Fibroblast of mammary gland (primary cell): ENCODE measurements around the gene HOXD9.
A peak's percentile ranks its signal among the peaks of the same experiment; 100 is the strongest.

Source experiments
- DNase-seq: peaks from one replicate; pipeline ENCODE4 v3.0.0-alpha.2; 2010; ENCODE audit warnings: low read depth
- H3K4me3 ChIP-seq: 2 replicates; pipeline ENCODE4 v1.5.1; 2011; ENCODE audit warnings: low read depth, mild to moderate bottlenecking, low read length, moderate library complexity; ENCODE audit not compliant: control insufficient read depth
- CTCF ChIP-seq: conservative IDR thresholded peaks from 2 replicates; pipeline ENCODE4 v1.5.1; 2011; ENCODE audit warnings: low read depth, low read length, inconsistent platforms; ENCODE audit not compliant: control insufficient read depth, insufficient read depth

Gene HOXD9

DNA sequence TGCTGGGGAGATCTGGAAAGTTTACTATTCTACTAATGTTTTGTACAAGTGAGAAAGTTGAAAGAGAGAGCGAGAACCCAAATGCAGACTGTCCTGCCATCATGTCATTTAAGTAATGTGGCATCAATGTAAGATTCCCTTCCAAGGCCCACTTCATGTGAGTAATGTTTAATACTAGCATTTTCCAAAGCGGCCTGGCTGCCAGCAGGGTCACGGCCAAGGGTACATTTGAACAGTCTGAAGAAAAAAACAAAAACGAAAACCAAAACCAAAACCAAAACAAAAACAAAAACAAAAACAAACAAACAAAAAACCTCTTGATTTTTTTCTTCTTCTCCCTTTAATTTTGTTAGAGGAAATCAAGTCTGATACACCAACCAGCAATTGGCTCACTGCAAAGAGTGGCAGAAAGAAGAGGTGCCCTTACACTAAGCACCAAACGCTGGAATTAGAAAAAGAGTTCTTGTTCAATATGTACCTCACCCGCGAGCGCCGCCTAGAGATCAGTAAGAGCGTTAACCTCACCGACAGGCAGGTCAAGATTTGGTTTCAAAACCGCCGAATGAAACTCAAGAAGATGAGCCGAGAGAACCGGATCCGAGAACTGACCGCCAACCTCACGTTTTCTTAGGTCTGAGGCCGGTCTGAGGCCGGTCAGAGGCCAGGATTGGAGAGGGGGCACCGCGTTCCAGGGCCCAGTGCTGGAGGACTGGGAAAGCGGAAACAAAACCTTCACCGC is 3.7 kb upstream of the HOXD9 start:
- peak; percentile 59 for TF ChIP-seq CTCF
- peak; percentile 50 for DNase-seq
- no peak overlapping the region for H3K4me3 ChIP-seq

- H3K4me3 ChIP-seq, result no peak overlapping the region
- TF ChIP-seq CTCF, result no peak
Measured at GRCh38 chr2:176120364-176121189, 1.9 kb upstream of the HOXD9 start.

GRCh38 chr2:176121190-176122051 is 1.1 kb upstream of the HOXD9 start:
- TF ChIP-seq CTCF, result no peak
- no peak overlapping the region for H3K4me3 ChIP-seq
- no peak for DNase-seq

More at GRCh38 chr2:176120364-176121189, 1.9 kb upstream of the HOXD9 start:
- DNase-seq, result no peak

GRCh38 chr2:176122052-176122682 is 352 bp upstream of the HOXD9 start:
- peak overlapping the region; percentile 61 for H3K4me3 ChIP-seq
- peak; percentile 0 for TF ChIP-seq CTCF
- peak; percentile 80 for DNase-seq

DNA sequence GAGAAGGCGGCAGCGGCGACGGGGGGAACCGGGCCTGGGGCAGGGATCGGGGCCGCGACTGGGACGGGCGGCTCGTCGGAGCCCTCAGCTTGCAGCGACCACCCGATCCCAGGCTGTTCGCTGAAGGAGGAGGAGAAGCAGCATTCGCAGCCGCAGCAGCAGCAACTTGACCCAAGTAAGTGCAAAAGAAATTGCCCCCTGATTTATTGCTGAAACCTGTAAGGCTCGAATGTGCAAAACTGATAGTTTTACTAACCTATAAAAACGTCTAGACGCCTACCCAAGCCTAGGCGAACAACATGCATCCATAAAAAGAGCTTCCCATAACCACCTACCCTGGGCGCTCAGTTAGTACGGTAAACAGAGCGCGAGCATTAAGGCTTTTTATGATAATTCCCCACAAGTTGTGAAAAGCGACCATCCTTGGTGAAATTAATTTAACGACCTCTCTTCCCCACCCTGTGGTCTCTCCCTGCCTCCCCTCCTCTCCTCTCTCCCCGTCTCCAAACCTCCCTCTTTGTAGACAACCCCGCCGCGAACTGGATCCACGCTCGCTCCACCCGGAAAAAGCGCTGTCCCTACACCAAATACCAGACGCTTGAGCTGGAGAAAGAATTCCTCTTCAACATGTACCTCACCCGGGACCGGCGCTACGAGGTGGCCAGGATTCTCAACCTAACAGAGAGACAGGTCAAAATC is 1.0 kb downstream of the HOXD9 start:
- no peak for TF ChIP-seq CTCF
- H3K4me3 ChIP-seq, result peak overlapping the region; percentile 61
- no peak for DNase-seq
